Adrenal gland (tissue), 5 donors: ENCODE measurements around the gene ATXN1.

ENCODE experiments used
- CTCF ChIP-seq, 6 experiments: fragments of 450-650 bp in 4 of 6; fragments of 200-600 bp in 2 of 6; sonication (generic) in 1 of 6; IDR thresholded peaks; 1 replicate in 5 of 6; 2 replicates in 1 of 6; pipeline versions ENCODE4 v1.5.1 to v1.8.0; 2016 to 2021; ENCODE audit warnings: antibody characterized with exemption in 6 of 6, mild to moderate bottlenecking in 2 of 6, moderate library complexity in 1 of 6
- POLR2A ChIP-seq, 2 donors: fragments of 450-650 bp; IDR thresholded peaks; one replicate each; pipeline ENCODE4 v1.6.1; 2017; ENCODE audit warnings: antibody characterized with exemption in 2 of 2, mild to moderate bottlenecking in 2 of 2, moderate library complexity in 1 of 2
- donor health status: DM: no; HTN: no; CAD: no.

- TF ChIP-seq CTCF (IDR thresholded peaks at IDR 0.05), result no peak
- no peak for TF ChIP-seq POLR2A (IDR thresholded peaks at IDR 0.05)
These were observed 352.5 kb downstream of the ATXN1 start for GRCh38 chr6:16408766-16409165.
